ENCODE data around the gene IPO5. TPM values are rescaled to one million over a fixed set of nuclear protein-coding genes. Genes with fewer than 3 reads are reported as not detected.

IPO5 gene
- total RNA-seq (100 to 1,000 TPM in 1 of 2 donors, 10 to 100 TPM in 1; 92.0 to 158 TPM), polyA plus RNA-seq (ENCODE audit: insufficient read length in 2 of 2) (100 to 1,000 TPM in 1 of 2 donors, 10 to 100 TPM in 1; 97.9 to 111 TPM)
- long read RNA-seq, donor 1, transcript IPO5-222 (26 exons, 3,419 nt): major isoform, 11 of 24 reads
- long read RNA-seq, donor 1, partial matches to known transcripts: 13 of 24 reads
- long read RNA-seq, donor 1, other reads (novel, unspliced or antisense): 0 of 24 reads
- long read RNA-seq, donor 2, partial matches to known transcripts: 0 of 4 reads
- long read RNA-seq, donor 2, other reads (novel, unspliced or antisense): 0 of 4 reads
- long read RNA-seq, donor 3, transcript IPO5-222 (26 exons, 3,419 nt): major isoform, 5 of 13 reads
- long read RNA-seq, donor 3, partial matches to known transcripts: 6 of 13 reads
- long read RNA-seq, donor 3, other reads (novel, unspliced or antisense): 0 of 13 reads
- long read RNA-seq, donor 4, transcript IPO5-222 (26 exons, 3,419 nt): major isoform, 8 of 40 reads
- long read RNA-seq, donor 4, partial matches to known transcripts: 31 of 40 reads
- long read RNA-seq, donor 4, other reads (novel, unspliced or antisense): 0 of 40 reads

- Histone ChIP-seq H3K27ac (ENCODE audit: low read depth, low read length) (no peak within 1 kb of the TSS), H3K9me3 (ENCODE audit: control insufficient read depth, insufficient read depth, low read length) (no peaks in the 10 kb centered on the region), H3K4me3 (ENCODE audit: low read depth, low read length) (no peak within 1 kb of the TSS), H3K4me1 (ENCODE audit: control insufficient read depth, insufficient read depth, low read length) (no peaks in the 10 kb centered on the region), H3K36me3 (ENCODE audit: control insufficient read depth, insufficient read depth, low read length) (no peaks in the 10 kb centered on the region), H3K27me3 (ENCODE audit: control insufficient read depth, insufficient read depth, low read length) (no peaks in the 10 kb centered on the region)
- no peak for DNase-seq (ENCODE audit: low read depth in 4 of 6, low spot score in 6 of 6)
- WGBS (ENCODE audit: insufficient coverage): 70% methylated on average over 5 of the region's 10 CpGs
Observed at GRCh38 chr13:97953376-97953970, at the start of gene IPO5. Gene IPO5, plus strand, starts transcription at chr13:97953675. Its CDS starts 23,022 bp downstream, at chr13:97976697.

DNA sequence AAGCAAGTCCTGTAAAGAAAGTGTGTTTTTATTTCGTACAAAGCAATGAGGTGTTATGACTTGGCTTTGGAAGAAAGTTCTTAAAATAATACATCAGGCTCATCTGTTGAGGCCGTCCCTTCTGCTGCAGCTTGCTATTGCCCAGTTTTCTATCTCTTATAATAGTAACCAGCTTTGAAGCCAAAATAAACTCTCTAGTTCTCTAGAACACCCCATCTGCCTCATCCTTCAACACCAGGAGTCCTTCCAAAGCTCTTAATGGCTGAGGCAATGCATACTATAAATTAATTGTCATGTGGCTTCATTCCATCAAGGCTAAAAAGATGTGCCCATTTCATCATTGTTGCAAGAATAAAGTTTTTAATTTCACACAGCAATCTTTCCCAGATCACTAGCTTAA is 49.4 kb upstream of the IPO5 start:
- WGBS (ENCODE audit: insufficient coverage): no CpG with 5 or more reads among the region's 2 CpGs
- Histone ChIP-seq H3K4me3 (ENCODE audit: low read depth, low read length) (no peak overlapping the region), H3K9me3 (ENCODE audit: control insufficient read depth, insufficient read depth, low read length) (no peaks in the 10 kb centered on the region), H3K27me3 (ENCODE audit: control insufficient read depth, insufficient read depth, low read length) (no peaks in the 10 kb centered on the region), H3K4me1 (ENCODE audit: control insufficient read depth, insufficient read depth, low read length) (no peaks in the 10 kb centered on the region), H3K27ac (ENCODE audit: low read depth, low read length) (no peak overlapping the region), H3K36me3 (ENCODE audit: control insufficient read depth, insufficient read depth, low read length) (no peaks in the 10 kb centered on the region)
- peak in 1 of 6 donors; percentile 80 for DNase-seq (ENCODE audit: low read depth in 4 of 6, low spot score in 6 of 6)

DNA sequence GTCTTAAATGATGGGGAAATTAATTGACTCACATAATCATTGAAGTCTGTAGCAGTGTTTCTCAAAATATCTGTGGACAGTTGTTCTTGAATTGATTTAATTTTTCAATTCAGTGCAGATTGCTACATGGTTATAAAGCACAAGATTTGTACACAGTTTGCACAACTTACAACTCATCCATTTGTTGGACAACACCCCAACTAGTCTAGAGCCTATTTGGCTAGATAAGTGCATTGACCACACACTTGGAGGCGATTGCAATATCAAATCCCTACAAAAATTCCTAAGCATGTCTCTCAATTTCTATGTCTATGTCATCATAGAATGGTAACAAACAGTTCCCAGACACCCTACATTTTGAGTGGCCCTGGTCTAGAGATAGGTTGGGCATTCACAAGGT is 48.0 kb upstream of the IPO5 start:
- no peaks in the 10 kb centered on the region for H3K27me3 ChIP-seq (ENCODE audit: control insufficient read depth, insufficient read depth, low read length)
- H3K27ac ChIP-seq (ENCODE audit: low read depth, low read length): no peak overlapping the region
- WGBS (ENCODE audit: insufficient coverage): 83% methylated on average over 1 of the region's 1 CpG
- no peaks in the 10 kb centered on the region for H3K9me3 ChIP-seq (ENCODE audit: control insufficient read depth, insufficient read depth, low read length)
- no peak overlapping the region for H3K4me3 ChIP-seq (ENCODE audit: low read depth, low read length)
- H3K4me1 ChIP-seq (ENCODE audit: control insufficient read depth, insufficient read depth, low read length): no peaks in the 10 kb centered on the region
- no peak for DNase-seq (ENCODE audit: low read depth in 4 of 6, low spot score in 6 of 6)
- no peaks in the 10 kb centered on the region for H3K36me3 ChIP-seq (ENCODE audit: control insufficient read depth, insufficient read depth, low read length)

DNA sequence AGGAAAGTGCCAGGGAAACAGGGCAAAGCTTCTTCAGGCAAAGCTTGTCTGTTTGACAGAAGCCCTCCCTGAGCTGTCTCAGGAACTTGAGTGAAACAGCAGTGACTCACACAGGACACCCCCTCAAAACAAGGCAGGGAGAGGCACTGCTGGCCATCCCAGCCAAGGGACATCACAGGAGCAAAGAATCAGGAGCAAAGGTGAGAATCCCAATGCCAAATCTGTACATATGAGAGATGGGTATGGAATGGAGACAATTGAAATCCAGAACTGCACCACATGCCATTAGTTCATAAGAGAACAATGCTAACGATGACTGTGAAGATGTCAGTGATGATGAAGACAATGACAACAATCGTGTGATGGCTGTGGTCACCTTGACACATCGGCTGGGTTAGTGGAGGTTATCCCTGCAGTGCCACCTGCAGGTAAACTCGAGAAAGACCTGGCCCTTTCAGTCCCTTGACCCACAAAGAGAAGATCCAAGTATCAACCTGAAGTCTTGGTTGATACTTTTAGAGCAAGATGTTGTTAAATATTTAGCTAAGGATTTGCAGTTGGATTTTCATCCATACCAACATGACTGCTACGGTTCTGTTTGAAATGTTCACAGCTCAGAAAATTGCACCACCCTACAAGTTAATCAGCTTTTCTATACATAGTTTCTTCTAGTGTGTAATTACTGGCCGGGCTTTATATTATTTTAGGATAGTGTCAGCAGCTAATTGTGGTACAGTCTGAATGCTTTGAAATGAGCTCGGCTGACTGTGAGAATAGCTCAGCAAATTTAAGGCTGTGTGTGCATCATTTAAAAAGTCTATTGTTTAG is 42.0 kb upstream of the IPO5 start:
- WGBS (ENCODE audit: insufficient coverage): 47% methylated on average over 4 of the region's 7 CpGs
- no peaks in the 10 kb centered on the region for H3K27me3 ChIP-seq (ENCODE audit: control insufficient read depth, insufficient read depth, low read length)
- DNase-seq (ENCODE audit: low read depth in 4 of 6, low spot score in 6 of 6): peak in 1 of 6 donors; percentile 8

GRCh38 chr13:97912139-97912535 is 41.3 kb upstream of the IPO5 start:
- H3K27me3 ChIP-seq (ENCODE audit: control insufficient read depth, insufficient read depth, low read length): no peaks in the 10 kb centered on the region
- 62% methylated on average over 3 of the region's 6 CpGs for WGBS (ENCODE audit: insufficient coverage)
- no peak overlapping the region for H3K4me3 ChIP-seq (ENCODE audit: low read depth, low read length)
- H3K9me3 ChIP-seq (ENCODE audit: control insufficient read depth, insufficient read depth, low read length): no peaks in the 10 kb centered on the region
- H3K27ac ChIP-seq (ENCODE audit: low read depth, low read length): no peak overlapping the region
- H3K4me1 ChIP-seq (ENCODE audit: control insufficient read depth, insufficient read depth, low read length): no peaks in the 10 kb centered on the region
- DNase-seq (ENCODE audit: low read depth in 4 of 6, low spot score in 6 of 6): no peak
- no peaks in the 10 kb centered on the region for H3K36me3 ChIP-seq (ENCODE audit: control insufficient read depth, insufficient read depth, low read length)

More for the DNA sequence above, 42.0 kb upstream of the IPO5 start:
- Histone ChIP-seq H3K9me3 (ENCODE audit: control insufficient read depth, insufficient read depth, low read length) (no peaks in the 10 kb centered on the region), H3K36me3 (ENCODE audit: control insufficient read depth, insufficient read depth, low read length) (no peaks in the 10 kb centered on the region), H3K4me3 (ENCODE audit: low read depth, low read length) (no peak overlapping the region), H3K4me1 (ENCODE audit: control insufficient read depth, insufficient read depth, low read length) (no peaks in the 10 kb centered on the region), H3K27ac (ENCODE audit: low read depth, low read length) (no peak overlapping the region)

DNA sequence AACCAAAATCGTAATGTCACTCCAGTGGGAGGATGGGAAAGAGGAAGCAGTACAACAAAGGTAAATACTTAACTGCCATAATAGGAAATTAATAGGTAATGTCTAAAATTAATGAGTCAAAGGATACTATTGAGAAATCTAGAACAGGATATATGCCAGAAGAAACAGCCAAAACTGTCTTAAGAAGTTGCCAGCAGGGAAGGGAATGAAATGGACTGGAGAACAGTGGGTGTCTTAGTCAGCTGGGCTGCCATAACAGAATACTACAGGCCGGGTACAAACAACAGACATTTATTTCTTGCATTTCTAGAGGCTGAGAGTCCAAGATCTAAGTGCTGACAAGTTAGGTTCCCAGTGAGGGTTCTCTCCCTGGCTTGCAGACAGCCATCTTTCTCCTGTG is 40.3 kb upstream of the IPO5 start:
- Histone ChIP-seq H3K27ac (ENCODE audit: low read depth, low read length) (no peak overlapping the region), H3K27me3 (ENCODE audit: control insufficient read depth, insufficient read depth, low read length) (no peaks in the 10 kb centered on the region), H3K9me3 (ENCODE audit: control insufficient read depth, insufficient read depth, low read length) (no peaks in the 10 kb centered on the region), H3K36me3 (ENCODE audit: control insufficient read depth, insufficient read depth, low read length) (no peaks in the 10 kb centered on the region), H3K4me3 (ENCODE audit: low read depth, low read length) (no peak overlapping the region), H3K4me1 (ENCODE audit: control insufficient read depth, insufficient read depth, low read length) (no peaks in the 10 kb centered on the region)
- WGBS (ENCODE audit: insufficient coverage): no CpG with 5 or more reads among the region's 2 CpGs
- DNase-seq (ENCODE audit: low read depth in 4 of 6, low spot score in 6 of 6): no peak

DNA sequence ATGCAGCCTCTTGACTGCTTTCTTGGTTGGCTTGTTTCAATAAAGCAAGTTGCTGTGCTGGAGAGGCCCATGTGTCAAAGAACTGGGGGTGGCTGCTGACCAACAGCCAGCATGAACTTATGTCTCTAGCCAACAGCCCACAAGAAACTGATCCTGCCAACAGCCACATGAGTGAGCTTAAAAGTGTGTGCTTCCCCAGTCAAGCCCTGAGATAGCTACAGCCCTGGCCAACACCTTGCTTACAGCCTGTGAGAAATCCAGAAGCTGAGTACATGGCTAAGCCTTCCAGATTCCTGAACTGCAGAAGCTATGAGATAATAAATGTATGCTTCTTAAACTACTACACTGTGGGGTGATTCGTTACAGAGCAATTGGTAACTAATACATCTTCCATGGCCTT is 38.9 kb upstream of the IPO5 start:
- DNase-seq (ENCODE audit: low read depth in 4 of 6, low spot score in 6 of 6): no peak
- Histone ChIP-seq H3K9me3 (ENCODE audit: control insufficient read depth, insufficient read depth, low read length) (no peaks in the 10 kb centered on the region), H3K4me1 (ENCODE audit: control insufficient read depth, insufficient read depth, low read length) (no peaks in the 10 kb centered on the region), H3K36me3 (ENCODE audit: control insufficient read depth, insufficient read depth, low read length) (no peaks in the 10 kb centered on the region), H3K27ac (ENCODE audit: low read depth, low read length) (no peak overlapping the region), H3K4me3 (ENCODE audit: low read depth, low read length) (no peak overlapping the region), H3K27me3 (ENCODE audit: control insufficient read depth, insufficient read depth, low read length) (no peaks in the 10 kb centered on the region)
- no CpG with 5 or more reads among the region's 1 CpG for WGBS (ENCODE audit: insufficient coverage)

GRCh38 chr13:97921176-97921816 is 32.2 kb upstream of the IPO5 start:
- WGBS (ENCODE audit: insufficient coverage): 89% methylated on average over 5 of the region's 6 CpGs
- no peaks in the 10 kb centered on the region for H3K4me1 ChIP-seq (ENCODE audit: control insufficient read depth, insufficient read depth, low read length)
- peak in 1 of 6 donors; percentile 26 for DNase-seq (ENCODE audit: low read depth in 4 of 6, low spot score in 6 of 6)

GRCh38 chr13:97928301-97928700 is 25.2 kb upstream of the IPO5 start:
- Histone ChIP-seq H3K27me3 (ENCODE audit: control insufficient read depth, insufficient read depth, low read length) (no peaks in the 10 kb centered on the region), H3K4me1 (ENCODE audit: control insufficient read depth, insufficient read depth, low read length) (no peaks in the 10 kb centered on the region), H3K4me3 (ENCODE audit: low read depth, low read length) (no peak overlapping the region), H3K36me3 (ENCODE audit: control insufficient read depth, insufficient read depth, low read length) (no peaks in the 10 kb centered on the region), H3K9me3 (ENCODE audit: control insufficient read depth, insufficient read depth, low read length) (no peaks in the 10 kb centered on the region), H3K27ac (ENCODE audit: low read depth, low read length) (no peak overlapping the region)
- DNase-seq (ENCODE audit: low read depth in 4 of 6, low spot score in 6 of 6): no peak
- 60% methylated on average over 1 of the region's 1 CpG for WGBS (ENCODE audit: insufficient coverage)

More at GRCh38 chr13:97921176-97921816, 32.2 kb upstream of the IPO5 start:
- Histone ChIP-seq H3K4me3 (ENCODE audit: low read depth, low read length) (no peak overlapping the region), H3K27me3 (ENCODE audit: control insufficient read depth, insufficient read depth, low read length) (no peaks in the 10 kb centered on the region), H3K9me3 (ENCODE audit: control insufficient read depth, insufficient read depth, low read length) (no peaks in the 10 kb centered on the region), H3K36me3 (ENCODE audit: control insufficient read depth, insufficient read depth, low read length) (no peaks in the 10 kb centered on the region), H3K27ac (ENCODE audit: low read depth, low read length) (no peak overlapping the region)

Data from spinal cord (tissue), 10 donors.